Testis (tissue), 3 donors: ENCODE results near the gene ADORA3. TPM values are rescaled to one million over a fixed set of nuclear protein-coding genes. Genes with fewer than 3 reads are reported as not detected.

ENCODE experiments used
- DNase-seq: peaks from one replicate; pipeline ENCODE4 v3.0.0-alpha.2; 2019
- H3K27ac ChIP-seq, 2 donors: fragments of 200-600 bp; sonication (generic); one replicate each; pipeline ENCODE4 v1.5.1; 2019
- H3K27me3 ChIP-seq: fragments of 200-600 bp; sonication (generic); one replicate; pipeline ENCODE4 v1.5.1; 2019
- H3K36me3 ChIP-seq: fragments of 200-600 bp; sonication (generic); one replicate; pipeline ENCODE4 v1.5.1; 2017; ENCODE audit warnings: low read depth; ENCODE audit errors: missing control alignments
- H3K4me1 ChIP-seq: fragments of 200-600 bp; sonication (generic); one replicate; pipeline ENCODE4 v1.5.1; 2019
- H3K4me3 ChIP-seq, 2 donors: fragments of 200-600 bp; sonication (generic); one replicate each; pipeline ENCODE4 v1.5.1; 2017 to 2019
- H3K9me3 ChIP-seq: fragments of 200-600 bp; sonication (generic); one replicate; pipeline ENCODE4 v1.5.1; 2017
- POLR2A ChIP-seq: fragments of 450-650 bp; IDR thresholded peaks from one replicate; pipeline ENCODE4 v1.6.1; 2017; ENCODE audit warnings: antibody characterized with exemption, mild to moderate bottlenecking, moderate library complexity
- WGBS, 2 donors: methylation state at CpG; one replicate each; pipeline ENCODE4 v1.1.5; 2018; 5-methylcytosine and 5-hydroxymethylcytosine counted together
- intact Hi-C: fragments of 100-400 bp; cut with DNase I; formaldehyde crosslinking; loops from one replicate; pipeline ENCODE4 v1.15.1; 2023; ENCODE audit warnings: low total_unique reads
- polyA plus RNA-seq: library from polyadenylated mRNA; stranded (reverse); fragments of 350-450 nt; fragmentation: Illumina TruSeq; extraction: RNeasy Lipid Tissue Mini Kit (QIAGEN cat#74804); gene quantifications from one replicate; pipeline ENCODE4 v1.2.3, GENCODE V29; 2014; ENCODE audit warnings: low read depth, low replicate concordance; ENCODE audit not compliant: insufficient read depth
- total RNA-seq, 2 donors: library from RNA; depleted of rRNA; stranded (reverse); fragments of >200 nt; gene quantifications; one replicate each; pipeline ENCODE4 v1.2.3, GENCODE V29; 2016
- TF ChIP-seq, protein P1 (sequence below), 3 experiments: fragments of 450-650 bp in 2 of 3; fragments of 200-600 bp in 1 of 3; sonication (generic) in 1 of 3; IDR thresholded peaks; one replicate each; pipeline ENCODE4 v1.5.1; 2016 to 2019; ENCODE audit warnings: antibody characterized with exemption in 3 of 3, mild to moderate bottlenecking in 2 of 3, moderate library complexity in 1 of 3

Gene ADORA3
- total and polyA plus RNA-seq, 3 donors from 2014 or later, result 2.5 to 3.8 (median 2.8) TPM

DNA sequence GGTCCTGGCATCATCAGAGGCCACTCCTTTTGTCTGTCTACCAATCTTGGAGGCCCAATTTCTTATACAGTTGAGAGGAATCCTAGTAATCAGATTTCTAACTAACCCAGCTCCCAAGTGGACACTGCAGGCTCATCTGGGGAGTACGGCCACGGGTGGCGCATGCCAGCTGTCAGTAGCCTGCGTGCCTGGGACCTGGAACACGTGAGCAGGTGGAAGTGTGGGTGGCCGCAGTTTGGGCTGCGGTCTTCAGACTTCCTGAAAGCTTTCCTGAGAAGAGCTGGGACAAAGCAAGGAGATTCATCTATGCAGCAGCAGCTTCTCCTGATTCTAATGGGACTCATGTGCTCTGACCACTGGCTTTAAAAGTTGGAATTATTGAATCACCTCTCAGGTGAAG, 12.4 kb downstream of the ADORA3 start:
- 88 to 91% methylated on average over 7 of the region's 7 CpGs for WGBS, 2 donors
- no peak for DNase-seq
- intact Hi-C loops, result no loop called here
- H3K36me3 ChIP-seq, result no peaks in the 10 kb centered on the region
- H3K27ac ChIP-seq, result no peak overlapping the region
- H3K9me3 ChIP-seq, result no peaks in the 10 kb centered on the region
- TF ChIP-seq, protein P1, sequence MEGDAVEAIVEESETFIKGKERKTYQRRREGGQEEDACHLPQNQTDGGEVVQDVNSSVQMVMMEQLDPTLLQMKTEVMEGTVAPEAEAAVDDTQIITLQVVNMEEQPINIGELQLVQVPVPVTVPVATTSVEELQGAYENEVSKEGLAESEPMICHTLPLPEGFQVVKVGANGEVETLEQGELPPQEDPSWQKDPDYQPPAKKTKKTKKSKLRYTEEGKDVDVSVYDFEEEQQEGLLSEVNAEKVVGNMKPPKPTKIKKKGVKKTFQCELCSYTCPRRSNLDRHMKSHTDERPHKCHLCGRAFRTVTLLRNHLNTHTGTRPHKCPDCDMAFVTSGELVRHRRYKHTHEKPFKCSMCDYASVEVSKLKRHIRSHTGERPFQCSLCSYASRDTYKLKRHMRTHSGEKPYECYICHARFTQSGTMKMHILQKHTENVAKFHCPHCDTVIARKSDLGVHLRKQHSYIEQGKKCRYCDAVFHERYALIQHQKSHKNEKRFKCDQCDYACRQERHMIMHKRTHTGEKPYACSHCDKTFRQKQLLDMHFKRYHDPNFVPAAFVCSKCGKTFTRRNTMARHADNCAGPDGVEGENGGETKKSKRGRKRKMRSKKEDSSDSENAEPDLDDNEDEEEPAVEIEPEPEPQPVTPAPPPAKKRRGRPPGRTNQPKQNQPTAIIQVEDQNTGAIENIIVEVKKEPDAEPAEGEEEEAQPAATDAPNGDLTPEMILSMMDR (IDR thresholded peaks at IDR 0.05), result no peak
- no peak for TF ChIP-seq POLR2A
- no peak overlapping the region for H3K4me3 ChIP-seq
- H3K27me3 ChIP-seq, result no peaks in the 10 kb centered on the region
- no peaks in the 10 kb centered on the region for H3K4me1 ChIP-seq

DNA sequence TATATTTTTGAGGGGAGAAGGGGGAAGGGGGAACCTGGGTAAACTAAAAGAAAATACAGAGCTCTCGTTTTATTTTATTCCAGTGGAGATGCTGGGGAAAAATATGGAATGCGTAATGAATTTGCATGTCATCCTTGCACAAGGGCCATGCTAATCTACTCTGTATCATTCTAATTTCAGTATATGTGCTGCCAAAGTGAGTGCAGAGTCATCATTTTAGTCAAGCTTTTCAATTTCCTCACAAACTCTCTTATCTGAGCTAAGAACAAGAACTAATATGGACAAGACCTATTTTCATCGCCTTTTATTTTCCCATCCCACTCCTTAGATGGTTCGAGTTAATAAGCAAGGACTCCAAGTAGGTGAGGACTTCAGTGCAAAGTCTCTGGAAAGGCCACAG, 13.2 kb downstream of the ADORA3 start:
- DNase-seq, result no peak
- Histone ChIP-seq H3K36me3 (no peaks in the 10 kb centered on the region), H3K27ac (peak overlapping the region in 1 of 2 donors; percentile 12)

DNA sequence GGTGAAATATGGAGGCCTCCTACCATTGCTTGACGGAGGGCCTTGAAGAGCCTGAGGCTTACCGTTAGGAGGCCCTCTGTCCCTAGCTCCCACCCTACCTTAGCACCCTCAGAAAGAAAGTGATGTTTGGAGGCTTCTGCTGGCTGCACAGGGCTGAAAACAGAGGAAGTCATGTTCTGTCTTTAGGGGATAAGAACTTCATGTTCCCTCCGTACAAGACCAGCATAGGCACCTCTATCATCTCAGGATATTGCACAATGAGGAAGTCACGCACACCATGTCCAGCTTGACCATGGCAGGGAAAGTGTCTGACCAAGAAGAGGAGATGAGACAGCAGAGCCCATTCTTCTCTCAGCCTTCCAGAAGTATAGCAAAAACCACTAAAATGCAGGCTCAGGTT, 13.8 kb downstream of the ADORA3 start:
- no peaks in the 10 kb centered on the region for H3K27me3 ChIP-seq
- H3K27ac ChIP-seq, result peak overlapping the region in 1 of 2 donors; percentile 38
- no peaks in the 10 kb centered on the region for H3K4me1 ChIP-seq
- TF ChIP-seq, protein P1 (IDR thresholded peaks at IDR 0.05), result no peak
- TF ChIP-seq POLR2A, result no peak
- DNase-seq, result peak; percentile 35
- H3K36me3 ChIP-seq, result no peaks in the 10 kb centered on the region
- intact Hi-C loops, result loop anchor here (10.0 kb wide), 1 partner anchor 265 kb away; the partner anchor contains the start of gene DDX20
- WGBS, 2 donors, result 72 to 79% methylated on average over 4 of the region's 4 CpGs
- no peak overlapping the region for H3K4me3 ChIP-seq
- no peaks in the 10 kb centered on the region for H3K9me3 ChIP-seq

More for the DNA sequence above, 13.2 kb downstream of the ADORA3 start:
- intact Hi-C loops, result no loop called here
- H3K27me3 ChIP-seq, result no peaks in the 10 kb centered on the region
- no peaks in the 10 kb centered on the region for H3K9me3 ChIP-seq
- no peaks in the 10 kb centered on the region for H3K4me1 ChIP-seq
- WGBS, 2 donors, result 86 to 94% methylated on average over 4 of the region's 4 CpGs
- TF ChIP-seq, protein P1 (IDR thresholded peaks at IDR 0.05), result no peak
- TF ChIP-seq POLR2A, result no peak
- H3K4me3 ChIP-seq, result no peak overlapping the region

DNA sequence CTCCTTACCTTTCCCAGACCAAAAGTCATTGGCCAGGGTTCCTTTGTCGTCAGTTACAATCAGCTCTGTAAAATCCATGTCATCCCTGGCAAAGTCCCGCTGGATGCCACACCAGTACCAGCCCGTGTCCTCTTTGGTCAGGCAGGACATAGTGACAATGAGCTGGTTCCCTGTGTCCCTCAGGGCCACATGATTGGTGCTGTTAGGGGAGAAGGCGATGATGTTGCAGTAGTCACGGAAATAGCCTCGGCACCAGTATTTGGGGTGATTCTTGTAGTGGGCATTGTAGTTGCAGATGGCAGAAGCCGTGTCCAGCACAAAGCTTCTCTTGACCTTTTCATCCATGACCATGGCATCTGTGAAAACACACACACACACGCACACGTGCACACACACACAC, 14.8 kb downstream of the ADORA3 start:
- Histone ChIP-seq H3K4me1 (no peaks in the 10 kb centered on the region), H3K4me3 (no peak overlapping the region), H3K27me3 (no peaks in the 10 kb centered on the region), H3K36me3 (no peaks in the 10 kb centered on the region), H3K27ac (no peak overlapping the region), H3K9me3 (no peaks in the 10 kb centered on the region)
- intact Hi-C loops, result loop anchor here (10.0 kb wide), 1 partner anchor 266 kb away; the partner anchor contains the start of gene DDX20
- TF ChIP-seq, protein P1 (IDR thresholded peaks at IDR 0.05), result no peak
- TF ChIP-seq POLR2A, result no peak
- 93 to 99% methylated on average over 9 of the region's 9 CpGs for WGBS, 2 donors
- no peak for DNase-seq

DNA sequence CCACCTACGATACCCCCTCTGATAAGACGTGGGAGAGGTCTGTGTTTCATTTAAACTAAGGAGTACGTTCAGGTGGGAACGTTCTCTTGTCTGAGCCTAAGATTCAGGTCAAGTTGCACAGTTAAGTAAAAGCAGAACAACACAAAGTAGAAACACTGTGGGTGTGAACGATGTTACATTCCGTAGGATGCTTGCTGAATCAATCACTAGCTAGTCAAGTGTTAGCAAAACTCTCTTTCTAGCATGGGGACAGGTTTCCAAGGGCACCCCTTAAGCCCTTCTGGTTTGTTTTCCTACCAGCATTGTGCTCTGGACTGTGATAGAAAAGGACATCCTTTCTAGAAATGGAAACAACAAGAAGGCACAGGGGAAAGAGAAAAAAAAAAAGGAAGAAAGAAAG, 16.3 kb downstream of the ADORA3 start:
- H3K27ac ChIP-seq, result no peak overlapping the region
- no peak for DNase-seq
- no peaks in the 10 kb centered on the region for H3K9me3 ChIP-seq
- 90% methylated on average over 6 of the region's 6 CpGs for WGBS, 2 donors
- TF ChIP-seq, protein P1 (IDR thresholded peaks at IDR 0.05), result no peak
- TF ChIP-seq POLR2A, result no peak
- no peaks in the 10 kb centered on the region for H3K27me3 ChIP-seq
- intact Hi-C loops, result loop anchor here (10.0 kb wide), 1 partner anchor 268 kb away; the partner anchor contains the start of gene DDX20
- H3K4me1 ChIP-seq, result no peaks in the 10 kb centered on the region
- no peaks in the 10 kb centered on the region for H3K36me3 ChIP-seq
- H3K4me3 ChIP-seq, result no peak overlapping the region
